A673 (cell line): ENCODE results near the gene ARHGAP12. TPM values are rescaled to one million over a fixed set of nuclear protein-coding genes. Genes with fewer than 3 reads are reported as not detected.

Experiments
- BruUV-seq: library from RNA; stranded (reverse); fragments of 400-500 nt; replicated peaks from 2 replicates; lab custom pipeline; 2021; lab: Mats Ljungman, UMichigan
- CTCF ChIA-PET: fragments of 300-600 bp; sonication (Branson Sonifier 250); formaldehyde crosslinking; loops from one replicate; lab custom pipeline; 2022; ENCODE audit warnings: antibody characterized with exemption; lab: Charles Lee
- POLR2A ChIA-PET: fragments of 300-600 bp; sonication (Branson Sonifier 250); formaldehyde crosslinking; loops from one replicate; lab custom pipeline; 2022; ENCODE audit warnings: antibody characterized with exemption; ENCODE audit not compliant: low non-redundant PET; lab: Charles Lee
- DNase-seq: peaks from one replicate; pipeline ENCODE4 v3.0.0-alpha.2; 2015; ENCODE audit warnings: low spot score
- H3K27ac ChIP-seq: fragments of 200-600 bp; sonication (generic); 2 replicates; pipeline ENCODE4 v1.5.1; 2016; ENCODE audit warnings: mixed run types, low read depth, mild to moderate bottlenecking, mixed read lengths, antibody characterized with exemption, low read length; ENCODE audit not compliant: poor library complexity, severe bottlenecking
- H3K27me3 ChIP-seq: fragments of 200-600 bp; sonication (generic); replicated peaks from 2 replicates; pipeline ENCODE4 v1.6.1; 2017; ENCODE audit warnings: mixed run types, low read depth, mild to moderate bottlenecking, mixed read lengths, antibody characterized with exemption, low read length; ENCODE audit not compliant: insufficient read depth, poor library complexity
- H3K36me3 ChIP-seq: fragments of 200-600 bp; sonication (generic); 2 replicates; pipeline ENCODE4 v1.6.1; 2016; ENCODE audit warnings: mixed run types, mild to moderate bottlenecking, mixed read lengths, antibody characterized with exemption, low read length; ENCODE audit not compliant: insufficient read depth, poor library complexity, severe bottlenecking
- H3K4me1 ChIP-seq: fragments of 200-600 bp; sonication (generic); 2 replicates; pipeline ENCODE4 v1.6.1; 2017; ENCODE audit warnings: mixed run types, mild to moderate bottlenecking, mixed read lengths, antibody characterized with exemption, low read length; ENCODE audit not compliant: insufficient read depth, poor library complexity, severe bottlenecking
- H3K4me3 ChIP-seq: fragments of 200-600 bp; sonication (generic); 2 replicates; pipeline ENCODE4 v1.5.1; 2016; ENCODE audit warnings: low read depth, mixed run types, mild to moderate bottlenecking, mixed read lengths, low read length; ENCODE audit not compliant: poor library complexity, severe bottlenecking
- H3K9me3 ChIP-seq: fragments of 200-600 bp; sonication (generic); 2 replicates; pipeline ENCODE4 v1.6.1; 2016; ENCODE audit warnings: mixed run types, low read depth, mild to moderate bottlenecking, mixed read lengths, antibody characterized with exemption, low read length; ENCODE audit not compliant: poor library complexity, severe bottlenecking
- EZH2 ChIP-seq: fragments of 200-600 bp; sonication (generic); IDR thresholded peaks from 2 replicates; pipeline ENCODE4 v1.6.1; 2017; ENCODE audit warnings: borderline replicate concordance, low read depth, mild to moderate bottlenecking, mixed read lengths, antibody characterized with exemption, low read length; ENCODE audit not compliant: poor library complexity, severe bottlenecking
- intact Hi-C: fragments of 100-400 bp; cut with micrococcal nuclease; formaldehyde crosslinking; loops from one replicate; pipeline ENCODE4 v1.10.0; 2022; ENCODE audit not compliant: unreplicated experiment
- total RNA-seq: library from RNA; stranded (reverse); gene quantifications from 2 replicates; pipeline ENCODE4 v1.2.3, GENCODE V29; 2021
- TF ChIP-seq, protein P1 (sequence below): fragments of 300-800, 200-600 bp; sonication (generic); conservative IDR thresholded peaks from 2 replicates; pipeline ENCODE4 v1.5.1; 2017; ENCODE audit warnings: low read depth, mild to moderate bottlenecking, antibody characterized with exemption, low read length, moderate library complexity, mixed read lengths

The ARHGAP12 gene
- total RNA-seq, 1 experiment from 2014 or later, result 30.0 TPM

DNA sequence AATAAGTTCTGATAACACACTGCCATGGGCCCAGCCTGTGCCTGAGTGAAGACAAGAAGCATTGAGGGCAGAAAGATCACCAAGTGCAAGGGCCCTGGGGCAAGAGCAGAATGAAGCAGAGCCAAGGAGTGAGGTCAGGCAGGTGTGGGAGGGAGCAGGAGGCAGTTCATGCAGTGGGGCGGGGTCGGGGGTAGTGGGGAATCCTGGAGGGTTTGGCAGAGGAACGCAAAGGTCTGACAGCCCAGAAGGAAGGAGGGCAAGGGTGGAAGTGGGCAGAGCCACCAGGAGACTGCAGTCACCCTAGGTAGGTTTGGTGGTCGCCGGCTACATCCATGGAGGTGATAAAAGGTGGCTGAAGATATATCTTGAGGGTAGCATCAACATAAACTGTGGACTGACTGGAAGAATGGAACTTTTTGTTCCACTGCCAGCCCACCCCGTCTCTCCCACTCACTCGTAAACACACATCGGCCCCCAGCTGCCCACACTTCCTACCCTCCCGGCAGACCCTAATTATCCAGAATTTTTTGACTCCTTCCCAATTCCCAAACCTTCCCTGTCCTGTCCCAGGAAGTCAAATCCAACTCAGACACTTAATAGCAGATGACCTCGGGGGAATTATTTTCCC lies 172.4 kb downstream of the ARHGAP12 start:
- TF ChIP-seq, protein P1, sequence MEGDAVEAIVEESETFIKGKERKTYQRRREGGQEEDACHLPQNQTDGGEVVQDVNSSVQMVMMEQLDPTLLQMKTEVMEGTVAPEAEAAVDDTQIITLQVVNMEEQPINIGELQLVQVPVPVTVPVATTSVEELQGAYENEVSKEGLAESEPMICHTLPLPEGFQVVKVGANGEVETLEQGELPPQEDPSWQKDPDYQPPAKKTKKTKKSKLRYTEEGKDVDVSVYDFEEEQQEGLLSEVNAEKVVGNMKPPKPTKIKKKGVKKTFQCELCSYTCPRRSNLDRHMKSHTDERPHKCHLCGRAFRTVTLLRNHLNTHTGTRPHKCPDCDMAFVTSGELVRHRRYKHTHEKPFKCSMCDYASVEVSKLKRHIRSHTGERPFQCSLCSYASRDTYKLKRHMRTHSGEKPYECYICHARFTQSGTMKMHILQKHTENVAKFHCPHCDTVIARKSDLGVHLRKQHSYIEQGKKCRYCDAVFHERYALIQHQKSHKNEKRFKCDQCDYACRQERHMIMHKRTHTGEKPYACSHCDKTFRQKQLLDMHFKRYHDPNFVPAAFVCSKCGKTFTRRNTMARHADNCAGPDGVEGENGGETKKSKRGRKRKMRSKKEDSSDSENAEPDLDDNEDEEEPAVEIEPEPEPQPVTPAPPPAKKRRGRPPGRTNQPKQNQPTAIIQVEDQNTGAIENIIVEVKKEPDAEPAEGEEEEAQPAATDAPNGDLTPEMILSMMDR, result no peak
- no peak for TF ChIP-seq EZH2
- DNase-seq, result no peak
- intact Hi-C loops, result no loop called here
- Histone ChIP-seq H3K4me3 (no peak overlapping the region), H3K27ac (no peak overlapping the region), H3K9me3 (no peaks in the 10 kb centered on the region), H3K36me3 (no peaks in the 10 kb centered on the region), H3K27me3 (no peaks in the 10 kb centered on the region), H3K4me1 (peaks cover 8% of the 10 kb centered on the region)
- ChIA-PET POLR2A (no interaction called here), CTCF (no interaction called here)
- no TSS peak for BruUV-seq

Other genes starting within 250 kb of the ARHGAP12 start
- gene KIF5B, start 127.6 kb upstream of the ARHGAP12 start, total RNA-seq, result 135 and 148 TPM in 2 replicates